Measurements from ENCODE around the gene ACBD5.
"Not testable (repeated sequence)": the region's sequence is repeated elsewhere in the genome, so short reads cannot be mapped to it uniquely, and the experiment has no call there.

ACBD5 gene

DNA sequence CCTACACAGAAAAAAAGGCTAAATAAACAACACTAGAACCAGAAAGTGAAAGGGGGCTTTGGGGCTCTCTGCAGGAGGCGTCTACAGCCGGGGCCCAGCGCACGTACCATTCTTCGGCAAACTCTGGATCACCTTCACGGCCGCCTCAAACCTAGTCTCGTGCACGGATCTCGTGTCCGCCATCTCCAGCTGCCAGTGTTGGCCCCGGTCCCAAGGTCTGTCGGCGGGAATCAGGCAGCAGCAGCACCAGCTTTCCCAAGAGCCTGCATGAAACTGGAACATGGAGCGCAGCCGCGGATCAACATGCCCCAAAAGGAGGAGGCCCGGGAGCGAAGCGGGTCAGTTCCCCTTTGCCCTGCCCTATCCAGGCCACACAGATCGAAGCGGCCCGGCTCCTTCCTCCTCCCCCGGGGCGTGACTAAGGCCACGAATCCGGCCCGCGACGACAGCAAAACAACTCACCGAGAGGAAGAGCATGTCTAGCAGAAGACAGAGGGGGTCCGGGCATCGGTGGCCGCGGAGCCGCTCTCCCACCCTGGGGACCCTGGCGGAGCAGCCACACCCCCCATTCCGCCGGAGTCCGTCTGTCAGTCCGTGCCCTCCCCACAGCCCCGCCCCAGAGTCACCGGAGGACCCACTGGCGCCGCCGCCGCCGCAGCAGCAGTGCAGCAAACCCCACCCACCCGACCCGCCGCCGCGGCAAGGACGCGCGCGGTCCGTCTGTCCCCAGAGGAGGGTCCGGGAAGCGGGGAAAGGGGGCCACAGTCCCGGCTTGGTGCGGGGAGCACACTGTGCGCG lies at the start of gene ACBD5:
ACBD5 (minus strand) TSS at position 586 of the 798 bp plus-strand sequence; CDS start at position 477, 109 bp downstream.
- peak; percentile 17 for DNase-seq (ENCODE audit: low read depth)

DNA sequence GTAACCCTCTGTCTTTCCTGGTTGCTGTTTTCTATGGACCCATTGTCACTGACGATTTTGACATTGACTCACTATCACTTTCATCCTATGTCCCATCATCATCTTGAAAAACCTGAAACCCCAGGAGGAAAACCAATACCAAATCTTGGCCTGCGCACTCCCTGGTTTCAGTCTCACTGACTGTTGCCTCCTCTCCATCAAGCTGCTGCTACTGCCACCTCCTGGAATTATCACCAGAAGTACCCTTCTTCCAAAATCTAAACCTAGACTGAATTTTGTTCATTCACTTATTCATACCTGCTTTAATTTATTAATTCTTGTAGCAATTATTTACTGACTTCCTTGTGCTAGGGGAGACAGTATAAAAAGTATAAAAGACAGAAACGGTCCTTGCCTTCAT lies 44.5 kb upstream of the ACBD5 start:
- TF ChIP-seq, protein P1, sequence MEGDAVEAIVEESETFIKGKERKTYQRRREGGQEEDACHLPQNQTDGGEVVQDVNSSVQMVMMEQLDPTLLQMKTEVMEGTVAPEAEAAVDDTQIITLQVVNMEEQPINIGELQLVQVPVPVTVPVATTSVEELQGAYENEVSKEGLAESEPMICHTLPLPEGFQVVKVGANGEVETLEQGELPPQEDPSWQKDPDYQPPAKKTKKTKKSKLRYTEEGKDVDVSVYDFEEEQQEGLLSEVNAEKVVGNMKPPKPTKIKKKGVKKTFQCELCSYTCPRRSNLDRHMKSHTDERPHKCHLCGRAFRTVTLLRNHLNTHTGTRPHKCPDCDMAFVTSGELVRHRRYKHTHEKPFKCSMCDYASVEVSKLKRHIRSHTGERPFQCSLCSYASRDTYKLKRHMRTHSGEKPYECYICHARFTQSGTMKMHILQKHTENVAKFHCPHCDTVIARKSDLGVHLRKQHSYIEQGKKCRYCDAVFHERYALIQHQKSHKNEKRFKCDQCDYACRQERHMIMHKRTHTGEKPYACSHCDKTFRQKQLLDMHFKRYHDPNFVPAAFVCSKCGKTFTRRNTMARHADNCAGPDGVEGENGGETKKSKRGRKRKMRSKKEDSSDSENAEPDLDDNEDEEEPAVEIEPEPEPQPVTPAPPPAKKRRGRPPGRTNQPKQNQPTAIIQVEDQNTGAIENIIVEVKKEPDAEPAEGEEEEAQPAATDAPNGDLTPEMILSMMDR (IDR thresholded peaks at IDR 0.05; ENCODE audit: control insufficient read depth, insufficient read depth, low read depth, low read length, missing control alignments) = no peak
- DNase-seq (ENCODE audit: low read depth) = no peak
- H3K4me3 ChIP-seq (ENCODE audit: control insufficient read depth, low read depth, low read length) = no peak overlapping the region

More for the DNA sequence above, at the start of gene ACBD5:
- TF ChIP-seq, protein P1 (IDR thresholded peaks at IDR 0.05; ENCODE audit: control insufficient read depth, insufficient read depth, low read depth, low read length, missing control alignments) = no peak
- peak within 1 kb of the TSS; percentile 86 for H3K4me3 ChIP-seq (ENCODE audit: control insufficient read depth, low read depth, low read length)

DNA sequence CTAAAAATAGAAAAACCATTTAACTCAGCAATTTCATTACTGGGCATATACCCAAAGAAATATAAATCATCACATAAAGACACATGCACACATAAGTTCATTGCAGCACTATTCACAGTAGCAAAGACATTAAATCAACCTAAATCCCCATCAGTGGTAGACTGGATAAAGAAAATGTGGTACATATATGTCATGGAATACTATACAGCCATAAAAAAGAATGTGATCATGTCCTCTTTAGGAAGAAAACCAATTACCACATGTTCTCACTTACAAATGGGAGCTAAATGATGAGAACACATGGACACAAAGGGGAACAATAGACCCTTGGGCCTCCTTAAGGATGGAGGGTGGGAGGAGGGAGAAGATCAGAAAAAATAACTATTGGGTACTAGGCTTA lies 36.0 kb upstream of the ACBD5 start:
- no peak overlapping the region for H3K4me3 ChIP-seq (ENCODE audit: control insufficient read depth, low read depth, low read length)
- TF ChIP-seq, protein P1 (IDR thresholded peaks at IDR 0.05; ENCODE audit: control insufficient read depth, insufficient read depth, low read depth, low read length, missing control alignments) = no peak
- DNase-seq (ENCODE audit: low read depth) = no peak

DNA sequence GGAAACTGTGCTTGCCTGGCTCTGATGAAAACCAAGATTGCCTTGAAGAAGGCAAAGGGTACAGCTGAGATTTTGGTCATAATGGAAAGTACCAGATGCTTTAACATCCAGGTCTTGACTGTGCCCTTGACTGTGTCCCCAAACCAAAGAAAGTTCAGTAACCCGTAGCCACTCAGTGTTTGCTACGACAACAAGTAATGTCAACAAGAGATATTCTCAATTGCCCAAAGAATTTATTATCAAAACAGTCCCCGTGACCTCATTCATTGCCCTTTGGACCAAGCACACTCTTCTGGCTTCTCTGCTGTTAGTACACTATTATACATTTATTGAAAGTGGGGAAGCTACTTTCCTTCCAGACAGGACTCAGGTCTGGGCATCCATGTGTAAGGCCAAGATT lies 25.4 kb upstream of the ACBD5 start:
- not testable (repeated sequence) for H3K4me3 ChIP-seq (ENCODE audit: control insufficient read depth, low read depth, low read length); DNase-seq (ENCODE audit: low read depth)

DNA sequence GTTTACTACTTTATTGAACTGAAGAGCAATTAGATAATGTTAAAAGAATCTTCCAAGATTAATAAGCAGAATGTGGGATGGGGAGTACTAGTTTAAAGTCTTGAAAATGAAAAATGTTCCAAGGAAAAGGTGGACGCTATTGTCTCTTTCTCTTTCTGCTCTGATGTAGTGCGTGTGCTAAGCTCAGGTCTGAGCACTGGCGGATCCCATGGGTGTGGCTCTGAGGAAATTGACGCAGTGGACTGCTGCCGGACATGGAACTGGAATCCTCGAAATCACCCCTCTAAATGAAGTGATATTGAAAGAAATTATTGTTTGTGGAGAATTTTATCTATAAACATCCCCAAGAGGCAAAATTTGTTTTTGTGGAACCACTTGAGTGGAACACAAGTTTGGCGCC lies 22.2 kb upstream of the ACBD5 start:
- H3K4me3 ChIP-seq (ENCODE audit: control insufficient read depth, low read depth, low read length); DNase-seq (ENCODE audit: low read depth): not testable (repeated sequence)

DNA sequence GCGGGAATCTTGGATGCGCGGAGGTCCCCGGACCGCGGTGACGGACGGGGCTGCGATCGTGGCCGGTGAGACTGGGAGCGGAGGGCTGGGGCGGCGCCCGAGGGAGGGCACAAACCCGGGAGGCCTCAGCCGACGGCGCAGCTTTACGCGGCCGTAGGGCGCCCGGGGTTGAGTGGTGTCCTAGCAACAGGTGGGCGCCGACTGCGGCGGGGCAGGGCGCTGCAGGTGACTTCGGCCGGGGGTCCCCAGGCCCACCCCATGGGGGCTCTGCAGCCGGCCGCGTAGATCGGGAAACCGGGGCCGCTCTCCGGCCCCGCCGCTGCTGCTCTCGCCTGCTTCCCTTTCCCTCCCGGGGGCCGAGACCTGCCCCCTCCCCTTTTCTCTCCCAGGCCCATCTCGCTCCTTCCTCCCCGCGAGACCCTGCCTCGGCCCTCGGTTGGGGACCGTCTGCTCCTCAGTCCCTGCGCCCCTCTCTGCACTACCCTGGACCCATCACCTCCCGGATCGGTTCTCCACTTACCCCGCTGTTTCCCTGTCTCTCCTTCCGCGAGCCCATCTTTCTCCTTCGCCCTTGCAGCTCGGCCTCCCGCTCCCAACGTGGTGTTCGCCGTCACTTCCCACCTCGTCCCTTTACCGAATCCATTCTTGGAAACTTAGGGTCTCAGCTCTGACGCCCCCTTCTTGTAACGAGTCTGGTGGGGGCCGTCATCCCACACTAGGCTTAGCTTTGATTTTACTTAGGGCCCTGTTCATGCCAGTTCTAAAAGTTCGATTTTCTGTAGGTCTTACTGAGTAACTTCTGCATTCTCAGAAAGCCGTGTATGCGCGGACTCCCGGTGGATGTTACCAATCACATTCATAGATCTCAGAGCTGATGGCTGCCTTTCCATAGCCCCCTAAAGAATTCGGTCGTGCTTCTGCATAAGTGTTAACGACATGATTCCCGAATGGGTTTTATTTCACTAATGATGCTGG lies 18.5 kb upstream of the ACBD5 start:
- DNase-seq (ENCODE audit: low read depth) = no peak
- H3K4me3 ChIP-seq (ENCODE audit: control insufficient read depth, low read depth, low read length) = peak overlapping the region; percentile 20
- TF ChIP-seq, protein P1 (IDR thresholded peaks at IDR 0.05; ENCODE audit: control insufficient read depth, insufficient read depth, low read depth, low read length, missing control alignments) = no peak

GRCh38 chr10:27258492-27258837 lies 17.9 kb upstream of the ACBD5 start:
- DNase-seq (ENCODE audit: low read depth) = no peak
- TF ChIP-seq, protein P1 (IDR thresholded peaks at IDR 0.05; ENCODE audit: control insufficient read depth, insufficient read depth, low read depth, low read length, missing control alignments) = no peak
- peak overlapping the region; percentile 20 for H3K4me3 ChIP-seq (ENCODE audit: control insufficient read depth, low read depth, low read length)

All from AG09309 (cell line).